H1 (cell line): ENCODE measurements around the gene MECR. TPM values are rescaled to one million over a fixed set of nuclear protein-coding genes. Genes with fewer than 3 reads are reported as not detected.

Experiments used
- ATF2 ChIP-seq: IDR thresholded peaks from 2 replicates; pipeline ENCODE4 v1.6.1; 2012; ENCODE audit warnings: low read length, inconsistent platforms
- ATF3 ChIP-seq: IDR thresholded peaks from 2 replicates; pipeline ENCODE4 v1.6.1; 2011; ENCODE audit warnings: low read depth, mild to moderate bottlenecking, low read length; ENCODE audit not compliant: insufficient read depth
- BCL11A ChIP-seq, 2 experiments: IDR thresholded peaks; one replicate each; pipeline ENCODE4 v1.6.1; 2011; ENCODE audit warnings: low read depth in 2 of 2, low read length in 2 of 2, mild to moderate bottlenecking in 2 of 2
- BRCA1 ChIP-seq: IDR thresholded peaks from 2 replicates; pipeline ENCODE4 v1.6.1; 2012; ENCODE audit warnings: low read depth, low read length, improper control_type of control experiment
- CBX5 ChIP-seq: fragments of 300-800, 300-1000 bp; sonication (generic); IDR thresholded peaks from 2 replicates; pipeline ENCODE4 v1.7.1; 2016; ENCODE audit warnings: antibody characterized with exemption, low read length, low read depth
- CTCF ChIP-seq, 3 experiments: IDR thresholded peaks; 1 replicate in 2 of 3; 2 replicates in 1 of 3; pipeline versions ENCODE4 v1.5.1 to v1.6.1; 2011; ENCODE audit warnings: low read length in 3 of 3, mild to moderate bottlenecking in 3 of 3, inconsistent platforms in 2 of 3, low read depth in 1 of 3, moderate library complexity in 1 of 3; ENCODE audit not compliant: insufficient read depth in 1 of 3; ENCODE audit errors: control extremely low read depth in 1 of 3
- JUN ChIP-seq: IDR thresholded peaks from 2 replicates; pipeline ENCODE4 v1.6.1; 2011; ENCODE audit warnings: low read depth, mild to moderate bottlenecking, improper control_type of control experiment, low read length
- POU5F1 ChIP-seq: IDR thresholded peaks from 2 replicates; pipeline ENCODE4 v1.6.1; 2011; ENCODE audit warnings: low read depth, mild to moderate bottlenecking, low read length, moderate library complexity
- RBBP5 ChIP-seq: IDR thresholded peaks from 2 replicates; pipeline ENCODE4 v1.7.1; 2012; ENCODE audit warnings: low read depth, mild to moderate bottlenecking, inconsistent platforms, low read length, moderate library complexity, borderline replicate concordance
- SAP30 ChIP-seq: fragments of 300-600 bp; sonication (generic); IDR thresholded peaks from 2 replicates; pipeline ENCODE4 v1.7.1; 2012; ENCODE audit warnings: low read length, moderate library complexity, mild to moderate bottlenecking, inconsistent platforms; ENCODE audit not compliant: insufficient read depth, insufficient replicate concordance
- SIRT6 ChIP-seq: IDR thresholded peaks from one replicate; pipeline ENCODE4 v1.7.1; 2012; ENCODE audit warnings: low read length, inconsistent platforms
- SP2 ChIP-seq: IDR thresholded peaks from 2 replicates; pipeline ENCODE4 v1.6.1; 2012; ENCODE audit warnings: mild to moderate bottlenecking, low read length, inconsistent platforms
- SP4 ChIP-seq: IDR thresholded peaks from 2 replicates; pipeline ENCODE4 v1.6.1; 2012; ENCODE audit warnings: low read length, inconsistent platforms
- SRF ChIP-seq: IDR thresholded peaks from 2 replicates; pipeline ENCODE4 v1.6.1; 2011; ENCODE audit warnings: mild to moderate bottlenecking, low read depth, low read length, moderate library complexity
- SUZ12 ChIP-seq: fragments of 200-600 bp; sonication (generic); IDR thresholded peaks from 2 replicates; pipeline ENCODE4 v1.6.1; 2012; ENCODE audit warnings: mild to moderate bottlenecking, inconsistent platforms, low read length, moderate library complexity, mixed read lengths
- TAF1 ChIP-seq: IDR thresholded peaks from 2 replicates; pipeline ENCODE4 v1.6.1; 2011; ENCODE audit warnings: mild to moderate bottlenecking, low read depth, low read length
- TAF7 ChIP-seq: optimal IDR thresholded peaks from 2 replicates; pipeline ENCODE3; 2011; ENCODE audit warnings: low read depth, mild to moderate bottlenecking, inconsistent platforms, low read length, moderate library complexity, borderline replicate concordance
- USF2 ChIP-seq: IDR thresholded peaks from 2 replicates; pipeline ENCODE4 v1.6.1; 2011; ENCODE audit warnings: low read length, improper control_type of control experiment
- YY1 ChIP-seq: IDR thresholded peaks from 2 replicates; pipeline ENCODE4 v1.6.1; 2011; ENCODE audit warnings: low read depth, mild to moderate bottlenecking, low read length
- polyA plus RNA-seq, 7 experiments: library from polyadenylated mRNA; depleted of rRNA in 3 of 7; stranded (reverse) in 5 of 7; unstranded in 2 of 7; fragments of >200 nt in 5 of 7; fragments of 200-250 nt in 2 of 7; gene quantifications; 1 replicate in 5 of 7; 2 replicates in 1 of 7; 4 replicates in 1 of 7; pipeline versions ENCODE4 v1.2.1 to v1.2.3, GENCODE V29; 2011 to 2013; ENCODE audit warnings: missing spikeins in 2 of 7, mixed read lengths in 2 of 7
- total RNA-seq: library from RNA; stranded (reverse); fragmentation: NEBNext Ultra II Directional; extraction: Animal tissue kit (Norgen Biotek cat#: 25700); gene quantifications from 2 replicates; pipeline ENCODE4 v1.2.1, GENCODE V29; 2021

Gene MECR
- total and polyA plus RNA-seq, 2 of the 8 experiments (the other 6 are each of a cell fraction or from before 2014, with no cell fraction given) = 24.2 to 24.4 TPM

GRCh38 chr1:29259802-29260441 is 29.2 kb upstream of the MECR start (continued):
- TF ChIP-seq SUZ12 (no peak), BCL11A (IDR thresholded peaks at IDR 0.05; ENCODE audit: low read depth in 2 of 2, low read length in 2 of 2) (no peak), ATF2 (no peak), TAF7 (no peak), POU5F1 (no peak), SAP30 (no peak), YY1 (0 out of 2 replicates have a peak, but pooled peaks have one; percentile 6), SIRT6 (no peak), TAF1 (peak; percentile 8; the same call in 1 of the 2 replicates), JUN (no peak), SRF (no peak), CBX5 (no peak), USF2 (no peak), SP4 (0 out of 2 replicates have a peak, but pooled peaks have one; percentile 55), ATF3 (no peak), CTCF (IDR thresholded peaks at IDR 0.05; ENCODE audit: control extremely low read depth in 1 of 3, insufficient read depth in 1 of 3, low read depth in 1 of 3, low read length in 3 of 3) (no peak), BRCA1 (no peak), RBBP5 (no peak), SP2 (no peak)
